ENCODE data around the gene ATOSA.

- TF ChIP-seq TEAD4 (IDR thresholded peaks at IDR 0.05; ENCODE audit: low read depth, low read length) (no peak), CTCF (IDR thresholded peaks at IDR 0.05; ENCODE audit: control extremely low read depth in 1 of 3, insufficient read depth in 1 of 3, low read depth in 1 of 3, low read length in 3 of 3) (no peak), SP4 (IDR thresholded peaks at IDR 0.05; ENCODE audit: low read length) (no peak), BACH1 (IDR thresholded peaks at IDR 0.05; ENCODE audit: low read length) (no peak), CREB1 (IDR thresholded peaks at IDR 0.05) (peak; percentile 63; the same call in 1 of the 2 replicates), POLR2A (IDR thresholded peaks at IDR 0.05; ENCODE audit: control extremely low read depth in 1 of 2, low read depth in 2 of 2, low read length in 2 of 2) (no peak)
These were observed at the start of gene ATOSA for GRCh38 chr15:52679232-52680040.

Measured in H1 (cell line).